GM12878 (cell line): ENCODE results near the gene TNPO2. TPM values are rescaled to one million over a fixed set of nuclear protein-coding genes. Genes with fewer than 3 reads are reported as not detected.

ENCODE experiments used
- ATAC-seq: fragments of 200-7000 bp; cut with Tn5 transposase; 3 replicates; pipeline ENCODE4 v1.9.1; 2020; ENCODE audit warnings: mild to moderate bottlenecking, moderate library complexity
- BruUV-seq: library from RNA; stranded (reverse); fragments of 400-500 nt; replicated peaks from 2 replicates; lab custom pipeline; 2021; lab: Mats Ljungman, UMichigan
- CTCF ChIA-PET: fragments of 300-600 bp; sonication (Branson Sonifier 250); formaldehyde crosslinking; extraction: SDS; loops from one replicate; lab custom pipeline; 2021; ENCODE audit warnings: inconsistent platforms; lab: Yijun Ruan, JAX
- POLR2A ChIA-PET: fragments of 350-600 bp; formaldehyde crosslinking; extraction: SDS; loops from one replicate; lab custom pipeline; 2021; ENCODE audit warnings: inconsistent platforms; lab: Charles Lee
- RAD21 ChIA-PET: fragments of 300-600 bp; sonication (Branson Sonifier 250); formaldehyde crosslinking; loops from one replicate; lab custom pipeline; 2023; ENCODE audit warnings: antibody characterized with exemption; ENCODE audit not compliant: unreplicated experiment; lab: Charles Lee
- SMC1A ChIA-PET: fragments of 300-600 bp; sonication (Branson Sonifier 250); formaldehyde crosslinking; loops from one replicate; lab custom pipeline; 2023; ENCODE audit not compliant: unreplicated experiment, uncharacterized antibody; lab: Charles Lee
- DNase-seq: peaks from one replicate; pipeline ENCODE4 v3.0.0-alpha.2; 2011; ENCODE audit warnings: low read depth, low spot score
- FAIRE-seq: peaks from 3 replicates; lab custom pipeline; 2011; peaks lifted over from hg19 to GRCh38; lab: Jason Lieb, UNC
- H2AFZ ChIP-seq: 2 replicates; pipeline ENCODE4 v1.6.0; 2011; ENCODE audit warnings: low read depth, low read length, control low read depth; ENCODE audit not compliant: control insufficient read depth
- H3K27ac ChIP-seq: 2 replicates; pipeline ENCODE4 v1.5.1; 2011; ENCODE audit warnings: control low read depth; ENCODE audit not compliant: control insufficient read depth, insufficient read depth
- H3K27me3 ChIP-seq, 2 experiments: replicated peaks in 1 of 2; 2 replicates each; pipeline versions ENCODE4 v1.6.0 to v1.6.1; 2011; ENCODE audit warnings: low read length in 1 of 2; ENCODE audit not compliant: control insufficient read depth in 2 of 2, insufficient read depth in 2 of 2
- H3K36me3 ChIP-seq, 2 experiments: 2 replicates each; pipeline ENCODE4 v1.5.1; 2011; ENCODE audit warnings: low read length in 1 of 2; ENCODE audit not compliant: control insufficient read depth in 2 of 2, insufficient read depth in 2 of 2
- H3K4me1 ChIP-seq: 2 replicates; pipeline ENCODE4 v1.6.1; 2011; ENCODE audit warnings: mild to moderate bottlenecking, low read length, moderate library complexity, mixed read lengths; ENCODE audit not compliant: control insufficient read depth, insufficient read depth
- H3K4me2 ChIP-seq: 2 replicates; pipeline ENCODE4 v1.6.0; 2011; ENCODE audit warnings: control low read depth; ENCODE audit not compliant: control insufficient read depth, insufficient read depth
- H3K4me3 ChIP-seq: fragments of 200-600 bp; sonication (generic); 2 replicates; pipeline ENCODE4 v1.5.1; 2016
- H3K79me2 ChIP-seq: 2 replicates; pipeline ENCODE4 v1.6.0; 2011; ENCODE audit warnings: low read length; ENCODE audit not compliant: control insufficient read depth, insufficient read depth
- H3K9ac ChIP-seq: 2 replicates; pipeline ENCODE4 v1.8.0; 2011; ENCODE audit warnings: low read length, control low read depth, mixed read lengths; ENCODE audit not compliant: control insufficient read depth, insufficient read depth
- H3K9me3 ChIP-seq: replicated peaks from 3 replicates; pipeline ENCODE4 v1.5.1; 2011; ENCODE audit warnings: mild to moderate bottlenecking, low read length; ENCODE audit not compliant: control insufficient read depth, insufficient read depth
- H4K20me1 ChIP-seq: 2 replicates; pipeline ENCODE4 v1.6.0; 2011; ENCODE audit not compliant: control insufficient read depth, insufficient read depth
- E2F4 ChIP-seq: IDR thresholded peaks from 2 replicates; pipeline ENCODE4 v1.6.1; 2012; ENCODE audit warnings: low read depth, low read length, improper control_type of control experiment
- EGR1 ChIP-seq, 2 experiments: IDR thresholded peaks; 1 replicate in 1 of 2; 2 replicates in 1 of 2; pipeline ENCODE4 v1.6.1; 2011 to 2012; ENCODE audit warnings: low read depth in 2 of 2, low read length in 2 of 2, borderline replicate concordance in 1 of 2, mild to moderate bottlenecking in 1 of 2, moderate library complexity in 1 of 2
- FOXM1 ChIP-seq: IDR thresholded peaks from 2 replicates; pipeline ENCODE4 v1.6.1; 2012; ENCODE audit warnings: low read depth, mild to moderate bottlenecking, inconsistent platforms, low read length, moderate library complexity
- IKZF2 ChIP-seq, 2 experiments: fragments of 450-650 bp; IDR thresholded peaks; 2 replicates each; pipeline ENCODE4 v1.6.1; 2017; ENCODE audit warnings: mild to moderate bottlenecking in 2 of 2, moderate library complexity in 2 of 2
- NR2C2 ChIP-seq: IDR thresholded peaks from 2 replicates; pipeline ENCODE4 v1.6.1; 2011; ENCODE audit warnings: borderline replicate concordance, low read depth; ENCODE audit not compliant: control insufficient read depth, insufficient read length
- NRF1 ChIP-seq: conservative IDR thresholded peaks from 2 replicates; pipeline ENCODE4 v1.6.1; 2011; ENCODE audit warnings: mild to moderate bottlenecking, low read depth, low read length, improper control_type of control experiment
- PAX5 ChIP-seq: IDR thresholded peaks from 2 replicates; pipeline ENCODE4 v1.6.1; 2011; ENCODE audit warnings: low read depth, low read length, borderline replicate concordance
- POLR2A ChIP-seq: IDR thresholded peaks from 2 replicates; pipeline ENCODE4 v1.6.1; 2011; ENCODE audit warnings: low read depth, mild to moderate bottlenecking, low read length
- ZBED1 ChIP-seq: IDR thresholded peaks from 2 replicates; pipeline ENCODE4 v1.6.1; 2016; ENCODE audit warnings: borderline replicate concordance
- whole genome bisulfite sequencing: methylation state at CpG from one replicate; pipeline ENCODE4 v1.1.6; 2016; ENCODE audit warnings: low lambda C conversion rate; ENCODE audit not compliant: insufficient replicate concordance, insufficient coverage; ENCODE audit errors: missing lambda C conversion rate; 5-methylcytosine and 5-hydroxymethylcytosine counted together
- in situ Hi-C: fragments of 300-500 bp; cut with MboI; formaldehyde crosslinking; loops from 9 replicates; pipeline ENCODE4 v1.14.3; 2018; ENCODE audit warnings: mixed read lengths
- intact Hi-C: fragments of 100-400 bp; cut with micrococcal nuclease; formaldehyde crosslinking; loops from one replicate; pipeline ENCODE4 v1.14.2; 2022; ENCODE audit not compliant: unreplicated experiment
- polyA plus RNA-seq, 11 experiments: library from polyadenylated mRNA; depleted of rRNA in 4 of 11; unstranded in 6 of 11; stranded (reverse) in 5 of 11; fragments of >200 nt; fragmentation: Nextera tagmentation in 4 of 11; fragmentation: Illumina TruSeq in 1 of 11; extraction: Ambion mirVana in 4 of 11; extraction: Trizol in 1 of 11; gene quantifications; 1 replicate in 1 of 11; 2 replicates in 10 of 11; pipeline versions ENCODE4 v1.2.1 to v1.2.3, GENCODE V29; 2011 to 2016; ENCODE audit warnings: inconsistent platforms in 2 of 11, missing spikeins in 2 of 11, low read depth in 1 of 11
- total RNA-seq, 4 experiments: library from RNA; depleted of rRNA in 3 of 4; stranded (reverse); fragments of >200 nt in 3 of 4; fragmentation: Illumina TruSeq in 1 of 4; extraction: Trizol in 1 of 4; gene quantifications; 2 replicates each; pipeline versions ENCODE4 v1.2.1 to v1.2.3, GENCODE V29; 2013 to 2021
- TF ChIP-seq, protein P1 (sequence below): fragments of 450-650 bp; IDR thresholded peaks from 2 replicates; pipeline ENCODE4 v1.6.1; 2018; ENCODE audit warnings: mild to moderate bottlenecking, low read depth, moderate library complexity; ENCODE audit not compliant: partially characterized antibody
- TF ChIP-seq, protein P2 (sequence below): IDR thresholded peaks from 2 replicates; pipeline ENCODE4 v1.6.1; 2012; ENCODE audit warnings: mild to moderate bottlenecking, low read depth, low read length
- TF ChIP-seq, protein P3 (sequence below), 3 experiments: IDR thresholded peaks in 2 of 3; conservative IDR thresholded peaks in 1 of 3; 2 replicates each; pipeline ENCODE4 v1.5.1; 2011; ENCODE audit warnings: low read depth in 3 of 3, low read length in 3 of 3, mild to moderate bottlenecking in 3 of 3, control low read depth in 2 of 3, moderate library complexity in 2 of 3, inconsistent platforms in 1 of 3, mixed read lengths in 1 of 3; ENCODE audit not compliant: control insufficient read depth in 2 of 3, insufficient read depth in 1 of 3; ENCODE audit errors: extremely low read depth in 1 of 3

TNPO2 gene
- total and polyA plus RNA-seq, 10 of the 15 experiments (the other 5 are each of a cell fraction or from before 2014, with no cell fraction given), result 5.5 to 99.7 (median 29.6) TPM

- no peak overlapping the region for H3K4me2 ChIP-seq
- ChIA-PET RAD21 (no interaction called here), POLR2A (no interaction called here), SMC1A (no interaction called here), CTCF (no interaction called here)
- DNase-seq (no peak), FAIRE-seq (no peak), ATAC-seq (no peak)
- H3K9me3 ChIP-seq, result no peaks in the 10 kb centered on the region
- H3K4me1 ChIP-seq, result no peaks in the 10 kb centered on the region
- no peaks in the 10 kb centered on the region for H3K79me2 ChIP-seq
- TF ChIP-seq NR2C2, result no peak
- TF ChIP-seq, protein P1, sequence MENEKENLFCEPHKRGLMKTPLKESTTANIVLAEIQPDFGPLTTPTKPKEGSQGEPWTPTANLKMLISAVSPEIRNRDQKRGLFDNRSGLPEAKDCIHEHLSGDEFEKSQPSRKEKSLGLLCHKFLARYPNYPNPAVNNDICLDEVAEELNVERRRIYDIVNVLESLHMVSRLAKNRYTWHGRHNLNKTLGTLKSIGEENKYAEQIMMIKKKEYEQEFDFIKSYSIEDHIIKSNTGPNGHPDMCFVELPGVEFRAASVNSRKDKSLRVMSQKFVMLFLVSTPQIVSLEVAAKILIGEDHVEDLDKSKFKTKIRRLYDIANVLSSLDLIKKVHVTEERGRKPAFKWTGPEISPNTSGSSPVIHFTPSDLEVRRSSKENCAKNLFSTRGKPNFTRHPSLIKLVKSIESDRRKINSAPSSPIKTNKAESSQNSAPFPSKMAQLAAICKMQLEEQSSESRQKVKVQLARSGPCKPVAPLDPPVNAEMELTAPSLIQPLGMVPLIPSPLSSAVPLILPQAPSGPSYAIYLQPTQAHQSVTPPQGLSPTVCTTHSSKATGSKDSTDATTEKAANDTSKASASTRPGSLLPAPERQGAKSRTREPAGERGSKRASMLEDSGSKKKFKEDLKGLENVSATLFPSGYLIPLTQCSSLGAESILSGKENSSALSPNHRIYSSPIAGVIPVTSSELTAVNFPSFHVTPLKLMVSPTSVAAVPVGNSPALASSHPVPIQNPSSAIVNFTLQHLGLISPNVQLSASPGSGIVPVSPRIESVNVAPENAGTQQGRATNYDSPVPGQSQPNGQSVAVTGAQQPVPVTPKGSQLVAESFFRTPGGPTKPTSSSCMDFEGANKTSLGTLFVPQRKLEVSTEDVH, result no peak
- TF ChIP-seq ZBED1, result no peak
- TF ChIP-seq PAX5, result no peak
- no peak for TF ChIP-seq IKZF2 (IDR thresholded peaks at IDR 0.05)
- TF ChIP-seq E2F4, result no peak
- TF ChIP-seq EGR1 (IDR thresholded peaks at IDR 0.05; ENCODE audit: borderline replicate concordance in 1 of 2, low read depth in 2 of 2, low read length in 2 of 2), result no peak
- TF ChIP-seq NRF1, result no peak
- TF ChIP-seq POLR2A, result no peak
- TF ChIP-seq, protein P2, sequence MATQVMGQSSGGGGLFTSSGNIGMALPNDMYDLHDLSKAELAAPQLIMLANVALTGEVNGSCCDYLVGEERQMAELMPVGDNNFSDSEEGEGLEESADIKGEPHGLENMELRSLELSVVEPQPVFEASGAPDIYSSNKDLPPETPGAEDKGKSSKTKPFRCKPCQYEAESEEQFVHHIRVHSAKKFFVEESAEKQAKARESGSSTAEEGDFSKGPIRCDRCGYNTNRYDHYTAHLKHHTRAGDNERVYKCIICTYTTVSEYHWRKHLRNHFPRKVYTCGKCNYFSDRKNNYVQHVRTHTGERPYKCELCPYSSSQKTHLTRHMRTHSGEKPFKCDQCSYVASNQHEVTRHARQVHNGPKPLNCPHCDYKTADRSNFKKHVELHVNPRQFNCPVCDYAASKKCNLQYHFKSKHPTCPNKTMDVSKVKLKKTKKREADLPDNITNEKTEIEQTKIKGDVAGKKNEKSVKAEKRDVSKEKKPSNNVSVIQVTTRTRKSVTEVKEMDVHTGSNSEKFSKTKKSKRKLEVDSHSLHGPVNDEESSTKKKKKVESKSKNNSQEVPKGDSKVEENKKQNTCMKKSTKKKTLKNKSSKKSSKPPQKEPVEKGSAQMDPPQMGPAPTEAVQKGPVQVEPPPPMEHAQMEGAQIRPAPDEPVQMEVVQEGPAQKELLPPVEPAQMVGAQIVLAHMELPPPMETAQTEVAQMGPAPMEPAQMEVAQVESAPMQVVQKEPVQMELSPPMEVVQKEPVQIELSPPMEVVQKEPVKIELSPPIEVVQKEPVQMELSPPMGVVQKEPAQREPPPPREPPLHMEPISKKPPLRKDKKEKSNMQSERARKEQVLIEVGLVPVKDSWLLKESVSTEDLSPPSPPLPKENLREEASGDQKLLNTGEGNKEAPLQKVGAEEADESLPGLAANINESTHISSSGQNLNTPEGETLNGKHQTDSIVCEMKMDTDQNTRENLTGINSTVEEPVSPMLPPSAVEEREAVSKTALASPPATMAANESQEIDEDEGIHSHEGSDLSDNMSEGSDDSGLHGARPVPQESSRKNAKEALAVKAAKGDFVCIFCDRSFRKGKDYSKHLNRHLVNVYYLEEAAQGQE, result no peak
- TF ChIP-seq, protein P3, sequence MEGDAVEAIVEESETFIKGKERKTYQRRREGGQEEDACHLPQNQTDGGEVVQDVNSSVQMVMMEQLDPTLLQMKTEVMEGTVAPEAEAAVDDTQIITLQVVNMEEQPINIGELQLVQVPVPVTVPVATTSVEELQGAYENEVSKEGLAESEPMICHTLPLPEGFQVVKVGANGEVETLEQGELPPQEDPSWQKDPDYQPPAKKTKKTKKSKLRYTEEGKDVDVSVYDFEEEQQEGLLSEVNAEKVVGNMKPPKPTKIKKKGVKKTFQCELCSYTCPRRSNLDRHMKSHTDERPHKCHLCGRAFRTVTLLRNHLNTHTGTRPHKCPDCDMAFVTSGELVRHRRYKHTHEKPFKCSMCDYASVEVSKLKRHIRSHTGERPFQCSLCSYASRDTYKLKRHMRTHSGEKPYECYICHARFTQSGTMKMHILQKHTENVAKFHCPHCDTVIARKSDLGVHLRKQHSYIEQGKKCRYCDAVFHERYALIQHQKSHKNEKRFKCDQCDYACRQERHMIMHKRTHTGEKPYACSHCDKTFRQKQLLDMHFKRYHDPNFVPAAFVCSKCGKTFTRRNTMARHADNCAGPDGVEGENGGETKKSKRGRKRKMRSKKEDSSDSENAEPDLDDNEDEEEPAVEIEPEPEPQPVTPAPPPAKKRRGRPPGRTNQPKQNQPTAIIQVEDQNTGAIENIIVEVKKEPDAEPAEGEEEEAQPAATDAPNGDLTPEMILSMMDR (IDR thresholded peaks at IDR 0.05 in 2 of 3, conservative IDR thresholded peaks at IDR 0.05 in 1 of 3; ENCODE audit: control insufficient read depth in 2 of 3, extremely low read depth in 1 of 3, insufficient read depth in 1 of 3, low read depth in 3 of 3, low read length in 3 of 3), result no peak
- TF ChIP-seq FOXM1, result no peak
- no peaks in the 10 kb centered on the region for H3K27me3 ChIP-seq
- H3K4me3 ChIP-seq, result no peak overlapping the region
- H4K20me1 ChIP-seq, result no peaks in the 10 kb centered on the region
- 74% methylated on average over 26 of the region's 26 CpGs for WGBS
- intact Hi-C loops (no loop called here), in situ Hi-C loops (no loop called here)
- no peak overlapping the region for H3K27ac ChIP-seq
- no peak overlapping the region for H3K9ac ChIP-seq
- H3K36me3 ChIP-seq, result peaks cover 0 to 2% of the 10 kb centered on the region in 2 experiments; a peak in 3 of 4 replicates
- H2AFZ ChIP-seq, result no peak overlapping the region
- no TSS peak for BruUV-seq
These were observed 34.0 kb downstream of the TNPO2 start for GRCh38 chr19:12689581-12690216.
